ENCODE measurements around the gene CUTA. TPM values are rescaled to one million over a fixed set of nuclear protein-coding genes. Genes with fewer than 3 reads are reported as not detected.

The CUTA gene
- total RNA-seq, 2 experiments from 2014 or later = 176 to 185 TPM

- POLR2A ChIA-PET = no interaction called here
These were observed 26.0 kb upstream of the CUTA start for GRCh38 chr6:33443619-33444504.

GRCh38 chr6:33443025-33443424 lies 25.1 kb upstream of the CUTA start:
- Histone ChIP-seq H3K27me3 (ENCODE audit: control insufficient read depth in 1 of 2, insufficient read depth in 2 of 2, low read length in 2 of 2) (no peaks in the 10 kb centered on the region), H3K36me3 (ENCODE audit: insufficient read depth, low read length) (peaks cover 76% of the 10 kb centered on the region), H3K27ac (ENCODE audit: low read depth in 1 of 2, low read length in 2 of 2) (no peak overlapping the region), H3K9me3 (ENCODE audit: control insufficient read depth in 1 of 2, insufficient read depth in 1 of 2, low read length in 2 of 2) (no peaks in the 10 kb centered on the region), H3K4me3 (ENCODE audit: low read length) (no peak overlapping the region), H3K4me1 (ENCODE audit: insufficient read depth, low read length) (peaks cover 3% of the 10 kb centered on the region)
- ChIA-PET CTCF (no interaction called here), POLR2A (interaction anchor here (2.2 kb wide), 1 partner anchor 13 kb away, joined by 6 read pairs; no protein-coding TSS in a partner anchor)
- no peak overlapping the region for H3K27ac Mint-ChIP-seq
- H3K36me3 Mint-ChIP-seq (ENCODE audit: low read depth) = peaks cover 83% of the 10 kb centered on the region
- H3K9me3 Mint-ChIP-seq = no peaks in the 10 kb centered on the region
- DNase-seq (no peak), ATAC-seq (ENCODE audit: poor library complexity) (no peak)
- H3K4me1 Mint-ChIP-seq (ENCODE audit: low read depth) = no peaks in the 10 kb centered on the region
- TF ChIP-seq CTCF (IDR thresholded peaks at IDR 0.05) = no peak
- no peaks in the 10 kb centered on the region for H3K27me3 Mint-ChIP-seq
- intact Hi-C loops (cut with DNase I, micrococcal nuclease) = no loop called here
- H3K4me3 Mint-ChIP-seq = no peak overlapping the region

More at GRCh38 chr6:33443619-33444504, 26.0 kb upstream of the CUTA start:
- no peaks in the 10 kb centered on the region for H3K9me3 Mint-ChIP-seq
- CTCF ChIA-PET = no interaction called here
- peaks cover 74% of the 10 kb centered on the region for H3K36me3 ChIP-seq (ENCODE audit: insufficient read depth, low read length)
- no peak overlapping the region for H3K27ac ChIP-seq (ENCODE audit: low read depth in 1 of 2, low read length in 2 of 2)
- H3K4me3 ChIP-seq (ENCODE audit: low read length) = no peak overlapping the region
- H3K27me3 ChIP-seq (ENCODE audit: control insufficient read depth in 1 of 2, insufficient read depth in 2 of 2, low read length in 2 of 2) = no peaks in the 10 kb centered on the region
- no peak for TF ChIP-seq CTCF (IDR thresholded peaks at IDR 0.05)
- H3K27me3 Mint-ChIP-seq = no peaks in the 10 kb centered on the region
- ATAC-seq (ENCODE audit: poor library complexity) (no peak), DNase-seq (no peak)
- peaks cover 83% of the 10 kb centered on the region for H3K36me3 Mint-ChIP-seq (ENCODE audit: low read depth)
- H3K27ac Mint-ChIP-seq = no peak overlapping the region
- H3K9me3 ChIP-seq (ENCODE audit: control insufficient read depth in 1 of 2, insufficient read depth in 1 of 2, low read length in 2 of 2) = no peaks in the 10 kb centered on the region
- no peak overlapping the region for H3K4me3 Mint-ChIP-seq
- intact Hi-C loops (cut with DNase I, micrococcal nuclease) = no loop called here
- no peaks in the 10 kb centered on the region for H3K4me1 Mint-ChIP-seq (ENCODE audit: low read depth)
- H3K4me1 ChIP-seq (ENCODE audit: insufficient read depth, low read length) = peaks cover 3% of the 10 kb centered on the region

- peaks cover 3% of the 10 kb centered on the region for H3K4me1 ChIP-seq (ENCODE audit: insufficient read depth, low read length)
- POLR2A ChIA-PET = interaction anchor here (2.2 kb wide), 1 partner anchor 12 kb away, joined by 6 read pairs; no protein-coding TSS in a partner anchor
- no peak for TF ChIP-seq CTCF (IDR thresholded peaks at IDR 0.05)
- no peak overlapping the region for H3K27ac Mint-ChIP-seq
- ATAC-seq (ENCODE audit: poor library complexity) (no peak), DNase-seq (no peak)
- H3K27me3 Mint-ChIP-seq = no peaks in the 10 kb centered on the region
- no peak overlapping the region for H3K27ac ChIP-seq (ENCODE audit: low read depth in 1 of 2, low read length in 2 of 2)
- no peaks in the 10 kb centered on the region for H3K9me3 Mint-ChIP-seq
- H3K27me3 ChIP-seq (ENCODE audit: control insufficient read depth in 1 of 2, insufficient read depth in 2 of 2, low read length in 2 of 2) = no peaks in the 10 kb centered on the region
- CTCF ChIA-PET = no interaction called here
- peaks cover 74% of the 10 kb centered on the region for H3K36me3 ChIP-seq (ENCODE audit: insufficient read depth, low read length)
- no peak overlapping the region for H3K4me3 Mint-ChIP-seq
- intact Hi-C loops (cut with DNase I, micrococcal nuclease) = no loop called here
- no peaks in the 10 kb centered on the region for H3K4me1 Mint-ChIP-seq (ENCODE audit: low read depth)
- H3K4me3 ChIP-seq (ENCODE audit: low read length) = no peak overlapping the region
- H3K36me3 Mint-ChIP-seq (ENCODE audit: low read depth) = peaks cover 80% of the 10 kb centered on the region
- H3K9me3 ChIP-seq (ENCODE audit: control insufficient read depth in 1 of 2, insufficient read depth in 1 of 2, low read length in 2 of 2) = no peaks in the 10 kb centered on the region
These were observed 24.4 kb upstream of the CUTA start for GRCh38 chr6:33442283-33442682.
